Activated T-helper 2 cell treated with anti-CD3 and anti-CD28 coated beads, Interferon-gamma antibody, Interleukin-2, Interleukin-4, amounts not matched to agents 10 μg/mL and 5 μg/mL and 100 μg/mL, durations not matched to agents 14 hours and 24 hours and 36 hours (primary cell): Measurements from ENCODE around the gene RBBP8NL. TPM values are rescaled to one million over a fixed set of nuclear protein-coding genes. Genes with fewer than 3 reads are reported as not detected.

ENCODE experiments used
- DNase-seq: peaks from one replicate; pipeline ENCODE4 v3.0.0; 2021; ENCODE audit warnings: low spot score
- H3K27ac Mint-ChIP-seq: one replicate; pipeline ENCODE4 v1.8.0; 2021; ENCODE audit warnings: mixed read lengths
- H3K27me3 Mint-ChIP-seq: one replicate; pipeline ENCODE4 v1.8.0; 2021; ENCODE audit warnings: low read depth, mixed read lengths
- H3K36me3 Mint-ChIP-seq: one replicate; pipeline ENCODE4 v1.8.0; 2021; ENCODE audit warnings: low read depth, mixed read lengths
- H3K4me1 Mint-ChIP-seq: one replicate; pipeline ENCODE4 v1.8.0; 2021; ENCODE audit warnings: low read depth, mixed read lengths
- H3K4me3 Mint-ChIP-seq: one replicate; pipeline ENCODE4 v1.8.0; 2021; ENCODE audit warnings: low read depth, mild to moderate bottlenecking, moderate library complexity, mixed read lengths
- H3K9me3 Mint-ChIP-seq: one replicate; pipeline ENCODE4 v1.8.0; 2021; ENCODE audit warnings: mixed read lengths
- intact Hi-C: fragments of 100-400 bp; cut with micrococcal nuclease; formaldehyde crosslinking; loops from one replicate; pipeline ENCODE4 v1.15.1; 2023
- total RNA-seq: library from RNA; stranded (reverse); gene quantifications from 2 replicates; pipeline ENCODE4 v1.2.3, GENCODE V29; 2022

RBBP8NL gene
- total RNA-seq, 1 donor from 2014 or later: not detected

- no peak for DNase-seq
- Mint-ChIP-seq H3K27me3 (peaks cover 18% of the 10 kb centered on the region), H3K4me3 (no peak overlapping the region), H3K4me1 (no peaks in the 10 kb centered on the region), H3K27ac (no peak overlapping the region), H3K9me3 (no peaks in the 10 kb centered on the region), H3K36me3 (no peaks in the 10 kb centered on the region)
- intact Hi-C loops: no loop called here
Measured at GRCh38 chr20:62469352-62469751, 42.0 kb upstream of the RBBP8NL start.

DNA sequence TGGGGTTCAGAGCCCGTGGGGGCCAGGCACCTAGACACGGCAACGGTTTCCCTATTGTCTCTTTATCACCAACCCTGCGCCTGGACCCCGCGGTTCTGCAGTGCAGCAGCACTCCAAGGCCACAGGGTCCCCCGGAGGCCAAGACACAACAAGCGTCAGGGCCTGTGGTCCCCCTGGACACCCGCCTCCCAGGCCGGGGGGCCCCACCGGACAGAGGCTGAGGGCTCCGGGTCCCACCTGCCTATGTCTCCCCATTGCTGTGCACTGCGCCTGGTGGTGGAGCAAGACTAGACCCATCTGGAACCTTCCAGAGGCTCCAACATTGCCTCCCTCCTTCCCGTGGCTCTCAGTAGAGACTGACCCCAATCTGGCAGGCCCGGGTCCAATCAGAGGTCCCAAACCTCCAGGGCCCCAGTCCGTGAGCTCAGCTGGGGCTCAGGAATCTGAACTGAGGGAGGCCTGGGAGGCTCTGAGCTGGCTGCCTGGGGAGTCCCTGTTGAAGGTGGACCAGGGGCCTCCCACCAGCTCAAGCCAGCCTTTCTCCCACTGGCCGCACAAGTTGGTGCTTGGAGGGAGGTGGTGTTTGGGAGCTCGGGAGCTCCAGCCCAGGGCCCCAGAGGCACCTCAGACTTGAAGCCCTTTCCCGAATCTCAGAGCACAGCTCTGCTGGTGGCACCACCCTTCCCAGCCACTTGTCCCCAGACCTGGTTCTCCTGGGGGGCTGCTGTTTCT, 39.6 kb upstream of the RBBP8NL start:
- Mint-ChIP-seq H3K36me3 (no peaks in the 10 kb centered on the region), H3K4me1 (no peaks in the 10 kb centered on the region), H3K27me3 (peaks cover 8% of the 10 kb centered on the region), H3K4me3 (no peak overlapping the region), H3K27ac (no peak overlapping the region), H3K9me3 (no peaks in the 10 kb centered on the region)
- no peak for DNase-seq
- intact Hi-C loops: no loop called here

GRCh38 chr20:62466072-62466760, 38.9 kb upstream of the RBBP8NL start:
- Mint-ChIP-seq H3K27ac (no peak overlapping the region), H3K4me3 (no peak overlapping the region), H3K27me3 (peaks cover 6% of the 10 kb centered on the region), H3K36me3 (no peaks in the 10 kb centered on the region), H3K4me1 (no peaks in the 10 kb centered on the region), H3K9me3 (no peaks in the 10 kb centered on the region)
- intact Hi-C loops: no loop called here
- no peak for DNase-seq

DNA sequence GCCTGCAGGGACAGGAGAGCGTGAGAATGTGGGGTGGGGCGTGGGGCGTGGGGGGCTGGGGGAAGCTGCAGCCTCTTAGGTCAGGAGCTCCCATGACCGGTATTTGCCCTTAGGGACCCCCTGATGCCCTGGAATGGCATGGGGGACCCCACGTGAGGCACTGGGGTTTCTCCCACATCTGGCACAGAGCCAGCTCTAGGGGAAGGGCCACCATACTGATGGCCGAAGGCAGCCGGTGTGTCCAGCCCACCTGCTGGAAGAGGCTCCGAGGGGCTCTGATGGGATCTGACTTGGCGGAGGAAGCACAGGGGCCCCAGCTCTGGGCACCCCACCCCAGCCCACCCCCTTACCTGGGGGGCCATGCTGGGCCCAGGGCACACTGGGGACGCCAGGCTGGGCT, 37.7 kb upstream of the RBBP8NL start:
- H3K27ac Mint-ChIP-seq: no peak overlapping the region
- no peak overlapping the region for H3K4me3 Mint-ChIP-seq
- no peaks in the 10 kb centered on the region for H3K36me3 Mint-ChIP-seq
- H3K9me3 Mint-ChIP-seq: no peaks in the 10 kb centered on the region
- H3K27me3 Mint-ChIP-seq: peaks cover 2% of the 10 kb centered on the region
- DNase-seq: no peak
- no peaks in the 10 kb centered on the region for H3K4me1 Mint-ChIP-seq
- intact Hi-C loops: no loop called here

GRCh38 chr20:62464425-62464770, 37.1 kb upstream of the RBBP8NL start:
- H3K27ac Mint-ChIP-seq: no peak overlapping the region
- intact Hi-C loops: no loop called here
- no peaks in the 10 kb centered on the region for H3K9me3 Mint-ChIP-seq
- no peaks in the 10 kb centered on the region for H3K36me3 Mint-ChIP-seq
- DNase-seq: no peak
- no peaks in the 10 kb centered on the region for H3K27me3 Mint-ChIP-seq
- H3K4me3 Mint-ChIP-seq: no peak overlapping the region
- H3K4me1 Mint-ChIP-seq: no peaks in the 10 kb centered on the region

- intact Hi-C loops: no loop called here
- Mint-ChIP-seq H3K4me1 (no peaks in the 10 kb centered on the region), H3K36me3 (no peaks in the 10 kb centered on the region), H3K27ac (no peak overlapping the region), H3K27me3 (no peaks in the 10 kb centered on the region), H3K9me3 (no peaks in the 10 kb centered on the region), H3K4me3 (no peak overlapping the region)
- DNase-seq: no peak
Measured at GRCh38 chr20:62463651-62464424, 36.5 kb upstream of the RBBP8NL start.

DNA sequence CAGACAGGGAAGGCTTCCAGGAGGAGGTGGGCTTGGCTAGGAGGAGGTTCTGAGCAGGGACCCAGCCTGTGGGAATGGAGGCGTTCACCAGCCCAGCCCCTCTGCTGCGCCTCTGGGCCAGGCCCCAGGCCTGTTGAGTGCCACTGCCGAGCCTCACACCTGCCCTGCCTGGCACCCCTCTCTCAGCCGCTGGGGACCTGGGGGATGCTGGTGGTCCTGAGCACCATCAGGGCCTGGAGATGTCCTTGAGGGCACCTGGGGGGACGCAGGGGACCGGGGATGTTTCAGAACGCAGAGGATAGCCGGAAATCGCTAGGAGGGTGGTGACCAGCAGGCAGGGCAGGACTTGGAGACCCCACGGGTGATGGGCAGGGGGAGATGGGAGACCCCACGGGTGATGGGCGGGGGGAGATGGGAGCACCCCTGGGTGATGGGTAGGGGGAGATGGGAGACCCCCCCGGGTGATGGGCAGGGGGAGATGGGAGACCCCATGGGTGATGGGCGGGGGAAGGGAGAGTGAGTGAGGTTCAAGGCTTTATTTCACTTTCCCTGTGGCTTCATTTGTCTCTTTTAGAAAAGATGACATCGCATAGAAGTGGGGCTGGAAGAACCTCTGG, 35.7 kb upstream of the RBBP8NL start:
- intact Hi-C loops: no loop called here
- no peak overlapping the region for H3K27ac Mint-ChIP-seq
- H3K4me3 Mint-ChIP-seq: no peak overlapping the region
- no peaks in the 10 kb centered on the region for H3K27me3 Mint-ChIP-seq
- DNase-seq: no peak
- H3K4me1 Mint-ChIP-seq: no peaks in the 10 kb centered on the region
- no peaks in the 10 kb centered on the region for H3K9me3 Mint-ChIP-seq
- no peaks in the 10 kb centered on the region for H3K36me3 Mint-ChIP-seq

- Mint-ChIP-seq H3K27me3 (no peaks in the 10 kb centered on the region), H3K27ac (no peak overlapping the region), H3K36me3 (no peaks in the 10 kb centered on the region), H3K9me3 (no peaks in the 10 kb centered on the region), H3K4me1 (no peaks in the 10 kb centered on the region), H3K4me3 (no peak overlapping the region)
- no peak for DNase-seq
- intact Hi-C loops: no loop called here
Measured at GRCh38 chr20:62461834-62462233, 34.5 kb upstream of the RBBP8NL start.

GRCh38 chr20:62461157-62461556, 33.8 kb upstream of the RBBP8NL start:
- H3K27ac Mint-ChIP-seq: no peak overlapping the region
- H3K4me1 Mint-ChIP-seq: no peaks in the 10 kb centered on the region
- no peaks in the 10 kb centered on the region for H3K9me3 Mint-ChIP-seq
- no peak overlapping the region for H3K4me3 Mint-ChIP-seq
- H3K36me3 Mint-ChIP-seq: no peaks in the 10 kb centered on the region
- DNase-seq: no peak
- H3K27me3 Mint-ChIP-seq: peaks cover 1% of the 10 kb centered on the region
- intact Hi-C loops: no loop called here

GRCh38 chr20:62460678-62461077, 33.3 kb upstream of the RBBP8NL start:
- intact Hi-C loops: no loop called here
- DNase-seq: no peak
- H3K9me3 Mint-ChIP-seq: no peaks in the 10 kb centered on the region
- peaks cover 2% of the 10 kb centered on the region for H3K27me3 Mint-ChIP-seq
- no peaks in the 10 kb centered on the region for H3K36me3 Mint-ChIP-seq
- no peak overlapping the region for H3K4me3 Mint-ChIP-seq
- no peak overlapping the region for H3K27ac Mint-ChIP-seq
- no peaks in the 10 kb centered on the region for H3K4me1 Mint-ChIP-seq

- Mint-ChIP-seq H3K4me3 (no peak overlapping the region), H3K27me3 (peaks cover 2% of the 10 kb centered on the region)
Measured at GRCh38 chr20:62459488-62459887, 32.1 kb upstream of the RBBP8NL start.

DNA sequence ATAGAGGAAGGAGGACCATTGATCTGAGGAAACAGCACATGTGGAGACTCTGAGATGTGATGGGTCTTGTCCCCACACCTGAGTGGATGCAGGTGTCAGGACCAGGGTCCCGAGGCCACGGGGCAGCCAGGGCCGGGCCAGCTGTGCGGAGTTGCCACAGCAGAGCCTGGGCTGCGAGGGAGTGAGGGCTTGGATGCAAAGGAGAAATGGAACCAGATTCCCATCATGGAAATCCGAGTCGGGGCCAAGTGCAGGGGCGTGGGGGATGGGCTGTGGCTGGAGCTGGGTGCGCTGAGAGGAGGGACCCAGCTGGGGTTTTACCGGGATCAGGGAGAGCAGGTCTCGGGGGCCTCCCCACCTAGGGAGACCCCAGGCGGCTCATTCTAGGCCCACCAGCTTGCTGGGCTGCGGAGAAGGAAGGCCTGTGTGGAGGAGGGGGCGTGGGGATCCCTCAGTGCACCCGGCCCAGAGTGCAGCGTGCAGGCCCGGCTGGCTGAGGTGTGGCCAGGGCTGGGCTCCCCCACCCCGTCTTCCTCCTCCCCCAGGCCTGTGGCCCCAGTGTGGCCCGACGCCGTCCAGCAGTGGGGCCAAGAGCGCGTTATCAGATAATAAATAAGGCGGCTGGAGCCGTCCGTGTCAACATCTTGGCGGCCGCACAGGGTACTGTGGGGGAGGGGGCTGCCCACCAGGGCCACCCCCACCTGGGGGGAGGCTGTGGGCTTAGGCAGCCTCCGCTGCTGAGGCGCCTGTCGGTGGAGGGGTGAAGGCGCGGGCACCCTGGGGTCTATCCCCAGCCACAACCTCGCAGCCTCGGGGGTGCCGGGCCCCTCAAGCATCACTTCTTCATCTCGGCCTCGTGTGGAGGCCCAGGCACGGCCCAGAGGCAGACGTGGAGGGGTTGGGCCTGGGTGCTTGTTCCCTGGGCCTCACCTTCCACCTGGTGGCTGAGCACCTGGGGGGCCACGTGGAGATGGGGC, 31.2 kb upstream of the RBBP8NL start:
- intact Hi-C loops: no loop called here
- Mint-ChIP-seq H3K27ac (no peak overlapping the region), H3K36me3 (no peaks in the 10 kb centered on the region), H3K4me1 (no peaks in the 10 kb centered on the region), H3K9me3 (no peaks in the 10 kb centered on the region), H3K27me3 (peaks cover 2% of the 10 kb centered on the region), H3K4me3 (no peak overlapping the region)
- no peak for DNase-seq

More at GRCh38 chr20:62459488-62459887, 32.1 kb upstream of the RBBP8NL start:
- intact Hi-C loops: no loop called here
- Mint-ChIP-seq H3K4me1 (no peaks in the 10 kb centered on the region), H3K9me3 (no peaks in the 10 kb centered on the region), H3K36me3 (no peaks in the 10 kb centered on the region), H3K27ac (no peak overlapping the region)
- DNase-seq: no peak
